IPS-NIHi7 (cell line): ENCODE data around the gene SLC26A11.
"Not testable (repeated sequence)": the region's sequence is repeated elsewhere in the genome, so short reads cannot be mapped to it uniquely, and the experiment has no call there.

Source experiments
- DNase-seq: peaks from one replicate; pipeline ENCODE4 v3.0.0; 2012; ENCODE audit warnings: mixed read lengths; ENCODE audit errors: extremely low spot score

The SLC26A11 gene

DNA sequence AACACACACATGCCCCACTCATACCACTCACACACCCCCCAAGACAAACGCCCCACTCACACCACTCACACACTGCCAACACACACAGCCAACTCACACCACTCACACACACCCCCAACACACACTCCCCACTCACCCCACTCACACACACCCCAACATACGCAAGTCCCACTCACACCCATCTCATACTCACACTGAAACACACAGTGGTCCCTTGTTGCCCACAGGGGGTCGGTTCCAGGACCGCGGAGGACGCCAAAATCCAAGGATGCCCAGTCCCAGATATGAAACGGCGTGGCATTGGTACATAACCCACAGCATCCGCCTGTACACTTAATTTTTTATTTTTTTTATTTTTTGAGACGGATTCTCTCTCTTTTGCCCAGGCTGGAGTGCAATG, 61.3 kb downstream of the SLC26A11 start:
- DNase-seq = no peak

- no peak for DNase-seq
These were observed 63.1 kb downstream of the SLC26A11 start for GRCh38 chr17:80283116-80283852.

DNA sequence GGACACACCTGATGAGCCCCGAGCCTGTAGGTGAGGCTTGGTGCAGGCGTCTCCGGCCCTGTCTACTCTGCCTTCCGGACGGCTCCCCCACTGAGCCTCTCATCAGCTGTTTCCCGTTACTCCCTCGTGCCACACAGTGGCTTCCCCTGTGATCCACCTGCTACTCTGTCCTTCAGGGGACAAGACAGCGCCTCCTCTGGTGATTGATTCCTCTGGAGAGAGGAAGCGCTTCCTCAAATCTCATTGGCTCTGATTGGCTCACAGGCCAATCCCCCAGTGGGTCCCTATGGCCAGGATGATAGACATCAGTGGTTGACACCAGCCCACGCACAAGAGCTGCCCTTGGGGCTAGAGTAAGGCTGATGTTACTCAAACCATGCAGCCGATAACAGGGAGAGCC, 64.4 kb downstream of the SLC26A11 start:
- peak; percentile 70 for DNase-seq

GRCh38 chr17:80285237-80285920, 65.2 kb downstream of the SLC26A11 start:
- no peak for DNase-seq

DNA sequence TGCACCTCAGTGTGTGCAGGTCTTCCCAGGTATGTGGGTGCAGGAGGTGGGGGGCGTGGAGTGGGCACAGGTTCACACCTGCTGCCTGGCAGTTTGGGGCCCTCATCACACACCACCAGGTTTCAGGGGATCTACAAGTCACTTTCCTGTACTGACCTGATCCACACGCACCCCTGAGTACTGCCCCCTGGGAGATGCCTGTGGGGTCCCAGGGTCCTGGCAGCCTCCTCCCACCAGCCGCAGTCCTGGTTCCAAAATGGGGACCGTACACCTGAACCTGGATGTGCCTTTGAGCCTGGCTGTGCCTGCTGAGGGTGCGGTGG, 66.4 kb downstream of the SLC26A11 start:
- DNase-seq = no peak

GRCh38 chr17:80287038-80287437, 66.8 kb downstream of the SLC26A11 start:
- no peak for DNase-seq

GRCh38 chr17:80287806-80288567, 67.8 kb downstream of the SLC26A11 start:
- DNase-seq = no peak

DNA sequence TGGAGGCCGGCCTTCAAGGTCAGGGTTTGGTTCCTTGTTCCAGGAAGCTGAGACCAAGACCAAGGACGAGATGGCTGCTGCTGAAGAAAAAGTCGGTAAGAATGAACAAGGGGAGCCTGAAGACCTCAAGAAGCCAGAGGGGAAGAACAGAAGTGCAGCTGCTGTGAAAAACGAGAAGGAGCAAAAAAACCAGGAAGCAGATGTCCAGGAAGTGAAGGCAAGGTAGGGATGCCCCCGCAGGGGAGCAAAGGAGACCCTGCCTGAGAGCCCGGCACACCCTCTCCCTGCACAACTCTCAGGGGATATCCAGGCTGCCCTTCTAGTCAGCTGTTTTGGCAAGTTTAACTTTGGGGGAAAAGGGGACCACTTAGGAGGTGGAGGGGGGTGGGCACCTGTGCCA, 69.4 kb downstream of the SLC26A11 start:
- DNase-seq = no peak

DNA sequence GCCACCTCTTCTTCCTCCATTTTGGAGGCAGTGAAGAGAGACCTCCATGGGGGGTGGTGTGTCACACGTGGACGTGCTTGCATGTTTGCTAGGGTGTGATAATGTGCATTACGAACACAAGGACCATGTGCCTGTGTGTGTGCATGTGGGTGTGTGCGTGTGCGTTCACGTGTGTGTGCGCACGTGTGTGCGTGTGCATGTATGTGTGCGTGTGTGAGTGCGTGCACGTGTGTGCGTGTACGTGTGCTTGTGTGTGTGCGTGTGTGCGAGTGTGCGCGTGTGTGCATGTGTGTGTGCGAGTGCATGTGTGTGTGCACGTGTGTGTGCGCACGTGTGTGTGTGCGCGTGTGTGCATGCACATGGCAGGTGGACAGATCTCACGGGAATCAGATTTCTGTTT, 69.9 kb downstream of the SLC26A11 start:
- DNase-seq = no peak

DNA sequence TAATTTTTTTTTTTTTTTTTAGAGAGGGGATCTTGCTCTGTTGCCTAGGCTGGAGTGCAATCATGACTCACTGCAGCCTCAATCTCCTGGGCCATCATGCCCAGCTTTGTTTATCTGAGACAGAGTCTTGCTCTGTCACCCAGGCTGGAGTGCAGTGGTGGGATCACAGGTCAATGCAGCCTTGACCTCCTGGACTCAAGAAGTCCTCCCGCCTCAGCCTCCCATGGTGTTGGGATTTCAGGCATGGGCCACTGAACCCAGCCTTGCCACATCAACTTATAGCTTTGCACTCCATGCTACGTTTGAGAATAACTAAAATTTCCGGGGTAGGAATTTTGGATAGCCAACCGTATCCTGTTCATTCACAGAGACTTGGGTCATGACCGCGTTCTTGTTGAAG, 71.0 kb downstream of the SLC26A11 start:
- DNase-seq = no peak

- no peak for DNase-seq
These were observed 71.7 kb downstream of the SLC26A11 start for GRCh38 chr17:80291691-80292487.

- DNase-seq = no peak
These were observed 72.3 kb downstream of the SLC26A11 start for GRCh38 chr17:80292521-80292971.

DNA sequence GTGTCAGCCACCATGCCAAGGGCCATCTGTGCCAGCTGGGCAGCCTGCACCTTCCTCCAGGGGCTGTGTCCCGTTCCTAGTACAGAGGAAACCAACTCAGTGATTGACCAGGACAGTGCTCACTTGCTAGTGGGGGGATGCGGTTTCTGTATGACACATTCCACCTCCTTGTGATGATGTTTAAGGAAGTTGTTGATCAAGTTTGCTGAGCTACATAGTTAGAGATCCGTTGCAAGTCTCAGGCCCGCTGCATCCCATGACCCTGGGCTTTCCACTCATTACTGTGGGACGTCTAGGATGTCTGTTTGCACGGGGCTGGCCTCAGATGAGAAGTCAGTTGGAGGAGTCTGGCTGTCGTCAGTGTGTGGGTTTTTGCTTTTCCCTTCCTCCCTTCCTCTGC, 74.0 kb downstream of the SLC26A11 start:
- no peak for DNase-seq

GRCh38 chr17:80294653-80295052, 74.4 kb downstream of the SLC26A11 start:
- no peak for DNase-seq

DNA sequence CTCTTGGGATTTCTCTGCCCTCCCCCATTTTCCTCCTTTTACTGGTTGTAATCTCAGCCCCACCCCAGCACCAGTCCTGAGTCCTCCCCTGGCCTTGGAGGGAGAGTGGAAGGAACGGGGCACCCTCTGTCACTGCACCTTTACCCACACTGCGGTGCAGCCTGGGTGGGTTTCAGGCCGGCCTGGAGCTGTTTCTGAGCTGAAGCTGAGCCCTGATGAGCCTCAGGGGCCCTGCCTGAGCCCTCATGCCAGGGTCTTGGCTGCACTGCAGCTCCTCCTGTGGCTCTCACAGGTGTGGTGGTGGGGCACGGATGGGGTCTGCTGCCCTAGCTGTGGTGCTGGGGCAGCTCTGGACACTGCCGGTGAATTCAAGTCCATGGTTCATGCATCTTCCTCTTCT, 74.9 kb downstream of the SLC26A11 start:
- no peak for DNase-seq

- DNase-seq = no peak
These were observed 75.3 kb downstream of the SLC26A11 start for GRCh38 chr17:80295559-80295958.

- DNase-seq = no peak
These were observed 76.0 kb downstream of the SLC26A11 start for GRCh38 chr17:80296221-80296620.

DNA sequence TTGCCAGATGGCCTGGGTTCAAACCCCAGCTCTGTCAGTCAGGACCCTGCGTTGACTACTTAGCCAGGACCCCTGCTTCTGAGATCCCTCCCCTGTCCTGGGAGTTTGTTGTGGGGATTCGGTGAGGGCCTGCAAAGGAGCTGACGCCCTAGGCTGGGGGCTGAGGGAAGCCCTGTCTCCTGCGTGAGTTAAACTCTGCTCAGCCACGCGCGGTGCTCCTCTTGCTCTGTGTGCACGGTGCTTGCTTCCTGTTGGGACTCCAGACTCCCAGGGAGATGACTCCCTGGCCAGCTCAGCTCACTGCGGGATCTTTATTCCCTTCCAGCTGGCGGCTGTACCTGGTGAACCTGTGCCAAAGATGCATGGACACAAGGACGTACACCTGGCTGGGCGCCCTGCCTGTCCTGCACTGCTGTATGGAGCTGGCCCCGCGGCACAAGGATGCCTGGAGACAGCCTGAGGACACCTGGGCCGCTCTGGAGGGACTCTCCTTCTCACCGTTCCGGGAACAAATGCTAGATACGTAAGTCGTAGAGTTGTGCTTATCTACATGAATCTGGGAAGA, 77.9 kb downstream of the SLC26A11 start:
- DNase-seq = no peak

DNA sequence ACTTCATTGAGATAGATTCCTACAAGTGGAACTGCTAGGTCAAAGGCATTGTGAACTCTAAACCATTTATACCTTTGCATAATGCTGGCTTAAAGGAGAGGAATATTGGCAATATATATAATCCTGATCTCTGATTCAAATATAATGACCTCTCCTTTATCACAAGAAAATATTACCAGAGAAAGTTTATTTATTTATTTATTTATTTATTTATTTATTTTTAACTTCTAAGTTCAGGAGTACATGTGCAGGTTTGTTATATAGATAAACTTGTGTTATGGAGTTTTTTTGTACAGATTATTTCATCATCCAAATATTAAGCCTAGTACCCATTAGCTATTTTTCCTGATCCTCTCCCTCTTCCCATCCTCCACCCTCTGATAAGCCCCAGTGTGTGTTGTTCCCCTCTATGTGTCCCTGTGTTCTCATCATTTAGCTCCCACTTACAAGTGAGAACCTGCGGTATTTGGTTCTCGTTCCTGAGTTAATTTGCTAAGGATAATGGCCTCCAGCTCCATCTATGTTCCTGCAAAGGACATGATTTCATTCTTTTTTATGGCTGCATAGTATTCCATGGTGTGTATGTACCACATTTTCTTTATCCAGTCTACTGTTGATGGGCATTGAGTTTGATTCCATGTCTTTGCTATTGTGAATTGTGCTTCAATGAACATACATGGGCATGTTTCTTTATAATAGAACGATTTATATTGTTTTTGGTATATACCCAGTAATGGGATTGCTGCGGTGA, 79.3 kb downstream of the SLC26A11 start:
- not testable (repeated sequence) for DNase-seq

DNA sequence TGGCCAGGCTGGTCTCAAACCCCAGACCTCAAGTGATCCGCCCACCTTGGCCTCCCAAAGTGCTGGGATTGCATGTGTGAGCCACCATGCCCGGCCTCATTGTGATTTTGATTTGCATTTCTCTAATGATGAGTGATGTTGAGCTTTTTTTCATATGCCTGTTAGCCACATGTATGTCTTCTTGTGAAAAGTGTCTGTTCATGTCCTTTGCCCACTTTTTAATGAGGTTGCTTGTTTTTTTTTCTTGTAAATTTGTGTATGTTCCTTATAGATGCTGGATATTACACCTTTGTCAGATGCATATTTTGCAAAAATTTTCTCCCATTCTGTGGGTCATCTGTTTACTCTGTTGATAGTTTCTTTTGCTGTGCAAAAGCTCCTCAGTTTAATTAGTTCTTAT, 80.5 kb downstream of the SLC26A11 start:
- DNase-seq = not testable (repeated sequence)
